ACHN (cell line): ENCODE measurements around the gene SLC25A13.
A peak's percentile ranks its signal among the peaks of the same experiment; 100 is the strongest.

Experiments
- DNase-seq: peaks from one replicate; pipeline ENCODE4 v3.0.0-alpha.2; 2015
- in situ Hi-C: cut with HindIII; loops from 2 replicates; pipeline ENCODE4 v1.10.0; 2017; ENCODE audit warnings: low sequenced_read_pairs, low pct_ligation_motif_present, low pct_unique_long_range_greater_than_20kb

SLC25A13 gene

DNA sequence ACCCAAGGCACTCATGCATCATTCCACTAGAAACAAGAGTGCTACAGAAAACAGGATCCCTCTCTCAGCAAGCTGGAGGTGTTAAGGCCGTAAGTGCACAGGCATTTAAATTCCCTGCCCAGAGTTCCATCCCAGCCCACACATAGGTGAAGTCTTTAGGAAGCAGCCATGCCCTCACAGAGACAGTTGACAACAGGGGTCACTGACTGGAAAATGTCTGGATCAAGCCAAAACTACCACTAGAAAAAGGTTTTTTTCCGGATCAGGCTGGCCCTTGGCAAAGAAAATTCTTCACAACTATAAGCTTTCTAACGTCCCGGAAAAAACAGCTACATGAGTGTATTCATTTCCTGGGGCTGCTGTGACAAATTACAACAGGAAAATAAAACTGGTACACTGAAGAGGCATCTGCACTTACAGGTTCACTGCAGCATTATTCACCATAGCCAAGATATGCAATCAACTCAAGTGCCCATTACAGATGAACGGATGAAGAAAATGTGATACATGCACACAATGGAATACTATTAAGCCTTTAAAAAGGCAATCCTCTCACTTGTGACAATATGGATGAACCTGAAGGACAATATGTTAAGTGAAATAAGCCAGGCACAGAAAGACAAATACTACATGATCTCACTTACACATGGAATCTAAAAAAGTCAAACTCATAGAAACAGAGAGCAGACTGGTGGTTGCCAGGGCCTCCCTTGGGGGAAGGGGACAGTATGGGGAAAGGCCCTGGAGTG lies 52.5 kb downstream of the SLC25A13 start:
- DNase-seq = no peak
- in situ Hi-C loops = no loop called here

DNA sequence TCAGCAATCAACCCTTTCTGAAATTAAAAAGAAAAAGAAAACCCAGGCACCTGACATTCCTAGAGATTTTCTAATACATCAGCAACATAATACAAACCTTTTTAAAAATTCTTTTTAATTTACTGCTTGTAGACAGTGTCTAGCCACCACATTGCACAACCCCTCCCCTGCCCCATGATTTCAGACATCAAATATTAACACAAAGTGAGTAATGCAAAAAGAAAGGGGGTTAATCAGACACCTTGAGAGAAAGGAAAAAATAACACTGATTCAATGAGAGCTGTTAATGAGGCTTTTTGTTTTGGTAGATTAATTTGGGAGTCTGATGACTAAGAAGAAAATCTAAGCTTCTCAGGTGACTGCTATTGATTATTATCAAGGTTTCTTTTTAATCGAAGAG lies 55.3 kb downstream of the SLC25A13 start:
- in situ Hi-C loops = no loop called here
- DNase-seq = no peak

DNA sequence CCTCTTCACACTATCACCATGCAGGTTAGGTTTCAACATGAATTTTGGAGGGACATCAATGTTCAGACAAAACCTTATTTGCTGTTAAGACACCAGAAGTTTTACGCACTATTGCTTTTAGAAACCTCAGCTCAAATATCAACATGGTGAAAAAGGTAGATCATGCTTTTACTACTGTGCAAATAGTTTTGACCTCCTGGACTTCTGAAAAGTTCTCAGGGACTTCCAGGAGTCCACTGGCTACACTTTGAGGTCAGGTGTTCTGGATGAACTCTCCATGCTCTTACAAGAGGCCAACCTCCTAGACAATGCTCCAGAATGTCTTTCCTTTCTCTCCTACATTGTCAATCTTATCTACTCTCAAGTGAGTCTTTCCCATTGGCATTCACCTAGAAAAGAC lies 55.9 kb downstream of the SLC25A13 start:
- in situ Hi-C loops = no loop called here
- DNase-seq = no peak

DNA sequence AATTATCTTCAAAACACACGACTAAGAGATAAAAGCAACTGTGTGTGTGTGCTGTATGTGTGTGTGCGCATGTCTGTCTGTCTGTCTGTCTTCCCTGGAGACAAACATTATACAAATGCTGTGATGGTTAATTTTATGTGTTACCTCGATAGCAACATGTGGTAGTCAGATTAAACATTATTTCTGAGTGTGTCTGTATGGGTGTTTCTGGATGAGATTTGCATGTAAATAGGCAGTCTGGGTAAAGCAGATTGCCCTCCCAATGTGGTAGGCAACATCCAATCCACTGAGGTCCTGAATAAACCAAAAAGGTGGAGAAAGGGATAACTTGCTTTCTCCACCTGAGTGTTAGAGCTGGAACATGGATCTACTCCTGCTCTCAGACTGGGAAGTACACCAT lies 67.9 kb downstream of the SLC25A13 start:
- in situ Hi-C loops = no loop called here
- DNase-seq = no peak

DNA sequence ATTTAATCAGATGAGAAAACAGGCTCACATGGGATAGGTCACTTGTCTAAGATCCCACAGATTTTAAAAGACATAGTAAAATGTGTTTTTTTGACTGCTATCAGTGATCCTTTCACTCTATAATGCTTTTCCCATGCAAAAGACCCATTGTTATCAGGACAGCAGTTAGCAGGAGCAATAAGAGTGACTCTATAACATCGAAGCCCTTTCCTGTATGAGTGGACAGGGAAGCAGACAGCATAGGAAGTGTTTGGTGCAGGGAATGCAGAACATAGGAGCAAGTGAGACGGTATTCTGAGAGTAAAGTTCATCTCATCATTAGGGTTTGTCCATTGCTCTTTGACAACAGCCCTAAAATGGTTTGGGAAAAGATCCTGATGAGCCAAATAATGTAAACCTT lies 68.5 kb downstream of the SLC25A13 start:
- no peak for DNase-seq
- in situ Hi-C loops = no loop called here

DNA sequence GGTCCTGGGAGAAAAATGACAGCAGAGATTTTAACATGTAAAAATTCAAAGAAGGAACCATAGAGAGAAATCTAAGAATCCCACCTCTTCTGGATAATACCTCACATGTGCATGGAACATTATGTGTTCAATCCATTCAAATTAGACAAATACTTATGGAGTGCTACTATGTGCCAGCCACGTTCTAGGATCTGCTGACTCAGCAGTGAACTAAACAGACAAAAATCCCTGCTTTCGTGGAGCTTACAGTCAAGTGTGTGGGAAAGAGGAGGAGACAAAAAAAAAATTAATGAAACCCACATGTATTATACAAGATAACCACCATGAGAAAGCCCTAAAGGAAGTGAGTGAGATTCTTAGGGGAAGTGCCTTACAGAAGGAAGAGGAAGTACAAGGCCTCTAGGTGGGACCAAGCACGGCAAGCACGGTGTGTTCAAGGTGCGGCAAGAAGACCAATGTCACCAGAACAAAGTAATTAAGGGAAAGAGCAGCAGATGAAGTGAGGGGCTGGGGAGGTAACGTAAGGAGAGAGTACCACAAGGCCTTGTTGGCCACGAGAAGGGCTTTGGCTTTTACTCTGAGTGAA lies 71.0 kb downstream of the SLC25A13 start:
- in situ Hi-C loops = no loop called here
- DNase-seq = no peak

DNA sequence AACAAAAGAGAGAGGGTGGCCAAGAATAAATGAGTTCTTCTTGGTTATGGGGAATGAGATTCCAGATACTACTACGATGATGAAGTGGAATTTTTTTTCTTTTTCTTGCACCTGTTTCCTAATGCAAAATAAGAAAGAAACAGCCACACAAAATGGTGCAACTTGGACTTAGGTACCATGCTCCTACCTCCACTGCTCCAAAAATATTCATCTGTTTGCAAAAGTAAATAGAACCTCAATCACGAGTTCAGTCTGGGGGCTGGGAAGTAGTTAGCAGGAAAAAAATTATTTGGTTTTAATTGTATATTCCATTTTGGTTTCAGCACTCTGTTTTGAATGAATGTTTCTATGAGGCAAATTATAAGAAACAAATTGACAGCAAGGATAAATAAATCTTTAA lies 73.5 kb downstream of the SLC25A13 start:
- no peak for DNase-seq
- in situ Hi-C loops = no loop called here

DNA sequence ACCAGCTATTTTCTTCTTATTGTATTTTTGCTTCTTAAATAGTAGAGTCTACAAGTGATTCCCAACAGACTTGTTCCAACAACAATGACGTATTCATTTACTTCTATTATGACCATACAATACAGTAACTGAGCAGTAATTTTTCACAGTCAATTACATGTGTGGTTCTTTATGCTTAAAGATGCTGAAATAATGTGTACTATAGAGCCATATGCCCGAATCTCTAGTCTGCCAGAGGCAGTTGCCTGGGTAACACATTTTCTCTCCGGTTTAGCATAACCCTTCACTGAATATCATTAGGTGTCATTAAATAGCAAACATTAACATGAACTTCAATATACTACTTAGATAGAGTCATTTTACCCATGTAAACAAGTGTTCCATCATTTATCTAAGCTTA lies 75.0 kb downstream of the SLC25A13 start:
- DNase-seq = no peak
- in situ Hi-C loops = no loop called here

DNA sequence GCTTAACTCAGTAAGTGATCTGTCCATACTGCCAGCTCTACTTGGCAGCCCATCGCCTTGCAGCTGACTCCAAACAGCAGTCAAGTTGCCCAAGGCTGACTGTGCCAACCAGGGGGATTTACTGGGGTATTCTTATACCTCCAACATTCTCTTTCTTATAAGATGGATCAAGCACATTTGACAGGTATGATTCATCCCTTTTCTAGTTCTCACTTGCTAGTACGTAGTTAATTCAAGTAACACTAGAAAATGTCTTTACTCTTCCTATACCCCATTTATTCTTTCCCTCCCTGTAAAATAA lies 77.0 kb downstream of the SLC25A13 start:
- in situ Hi-C loops = no loop called here
- DNase-seq = no peak

DNA sequence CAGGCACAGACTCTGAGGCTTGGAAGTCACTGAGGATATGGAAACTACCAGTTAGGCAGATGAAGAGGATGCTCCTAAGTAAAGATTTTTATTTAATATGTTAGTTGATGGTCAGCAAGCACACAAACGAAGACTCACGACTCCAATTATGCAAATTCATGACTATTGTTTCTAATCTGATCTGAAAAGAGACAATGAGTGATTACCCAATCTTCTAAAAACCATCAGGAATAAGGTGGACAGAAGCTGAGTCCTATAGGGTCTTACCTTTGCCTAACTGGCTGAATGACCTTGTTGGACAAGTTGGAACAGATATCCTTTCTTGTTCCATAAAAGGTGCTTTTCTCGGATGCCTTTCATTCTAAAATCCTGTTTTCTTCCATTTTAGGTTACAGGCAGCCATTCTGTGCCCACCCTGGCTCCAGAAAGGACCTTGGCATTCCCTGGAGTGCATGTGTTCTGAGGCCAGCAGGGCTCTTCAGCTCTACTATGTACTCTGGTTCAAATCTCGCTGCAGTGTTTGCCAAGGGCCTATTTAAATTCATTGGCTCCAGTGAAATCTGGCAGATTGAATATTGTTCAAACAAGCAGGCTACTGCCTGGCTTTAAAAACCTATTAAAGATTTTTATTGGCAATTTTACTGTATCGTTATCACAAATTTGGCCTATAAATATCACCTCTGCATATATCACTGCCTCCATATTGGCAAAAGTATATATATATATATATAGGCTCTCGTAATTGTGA lies 77.5 kb downstream of the SLC25A13 start:
- DNase-seq = no peak
- in situ Hi-C loops = no loop called here

DNA sequence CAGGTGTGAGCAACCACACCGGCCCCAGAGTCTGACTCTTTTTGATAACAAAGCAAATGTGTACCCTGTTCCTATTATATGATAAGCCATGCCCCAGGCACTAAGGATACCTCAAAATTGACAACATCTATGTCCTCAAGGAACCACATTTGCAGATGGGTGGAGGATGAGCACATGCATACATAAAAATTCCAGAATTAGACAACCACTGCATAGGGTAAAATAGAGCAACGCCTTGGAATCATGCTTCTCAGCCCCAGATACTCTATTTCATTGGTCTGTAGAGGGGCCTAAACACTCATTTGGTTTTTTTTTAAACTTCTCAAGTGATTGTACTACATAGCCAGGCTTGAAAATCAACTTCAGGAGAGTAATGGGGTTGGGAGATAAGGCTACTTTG lies 78.7 kb downstream of the SLC25A13 start:
- in situ Hi-C loops = no loop called here
- DNase-seq = no peak

DNA sequence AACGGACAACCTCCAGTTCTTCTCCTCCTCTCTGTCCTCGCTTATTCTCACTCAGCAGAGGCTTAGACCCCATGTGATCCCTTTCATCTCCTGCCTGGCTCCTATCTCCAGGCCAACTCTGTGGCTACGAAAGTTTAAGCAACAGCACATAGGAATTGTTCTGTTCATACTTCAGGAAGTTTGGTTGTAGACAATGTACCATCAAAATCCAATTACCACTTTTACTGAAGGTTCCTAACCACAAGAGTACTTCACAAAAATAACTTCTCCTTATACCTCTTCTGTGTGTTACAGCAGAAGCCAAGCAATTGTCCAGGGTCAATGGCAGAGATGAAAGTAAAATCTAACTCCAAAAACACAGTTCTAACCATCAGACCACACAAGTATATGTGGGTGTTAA lies 80.0 kb downstream of the SLC25A13 start:
- in situ Hi-C loops = no loop called here

DNA sequence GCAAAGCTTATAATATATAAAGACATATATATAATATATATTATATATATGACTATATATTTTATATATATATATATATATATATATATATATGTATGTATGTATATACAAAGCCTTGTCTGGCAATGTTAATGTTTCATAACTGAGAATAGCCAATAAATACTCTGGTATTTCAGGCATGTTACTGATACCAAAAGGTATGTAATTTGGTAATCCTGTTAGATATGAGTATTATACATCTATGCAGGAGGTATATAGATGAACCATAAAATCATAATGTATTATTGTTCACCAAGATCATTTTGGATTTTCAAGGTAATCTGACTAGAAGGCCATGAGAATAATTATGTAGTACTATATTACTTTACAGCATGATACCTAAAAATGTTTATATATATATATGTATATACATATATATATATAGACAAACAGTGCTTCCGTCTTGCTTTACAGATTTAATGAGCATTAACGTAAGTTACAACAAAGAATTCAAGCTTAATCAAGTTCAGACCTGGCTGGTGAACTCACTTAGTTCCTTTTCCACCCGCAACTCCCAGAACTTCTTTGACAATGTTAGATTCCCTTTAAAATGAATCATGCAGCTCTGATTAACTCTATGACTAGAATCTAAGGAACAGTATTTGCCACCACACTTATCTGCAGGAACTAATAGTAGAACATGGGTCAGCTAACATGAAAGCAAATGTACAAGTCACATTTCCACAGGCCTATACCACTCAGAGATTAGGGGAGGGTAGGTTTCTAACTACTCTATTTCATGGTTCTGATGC lies 82.7 kb downstream of the SLC25A13 start:
- no peak for DNase-seq
- in situ Hi-C loops = no loop called here

More for the DNA sequence above, 80.0 kb downstream of the SLC25A13 start:
- DNase-seq = no peak

DNA sequence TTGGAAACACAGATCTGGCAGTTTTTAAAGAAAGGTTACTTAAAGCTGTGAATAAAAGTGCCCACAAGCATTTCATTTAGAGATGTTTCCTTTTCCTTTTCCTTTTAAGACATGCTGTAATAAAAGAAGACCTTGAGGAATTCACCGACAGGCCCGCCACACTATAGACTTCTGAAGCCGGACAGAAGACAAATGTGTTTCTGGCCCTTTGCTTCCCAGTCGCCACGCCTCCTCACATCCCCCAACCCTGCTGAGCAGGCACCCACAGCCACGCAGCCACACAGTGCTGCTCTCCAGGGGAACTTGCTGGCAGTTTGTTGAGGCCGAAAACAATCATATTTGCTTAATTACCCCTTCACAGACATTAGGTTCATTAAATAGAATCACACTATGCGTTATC lies 83.4 kb downstream of the SLC25A13 start:
- in situ Hi-C loops = no loop called here
- no peak for DNase-seq

DNA sequence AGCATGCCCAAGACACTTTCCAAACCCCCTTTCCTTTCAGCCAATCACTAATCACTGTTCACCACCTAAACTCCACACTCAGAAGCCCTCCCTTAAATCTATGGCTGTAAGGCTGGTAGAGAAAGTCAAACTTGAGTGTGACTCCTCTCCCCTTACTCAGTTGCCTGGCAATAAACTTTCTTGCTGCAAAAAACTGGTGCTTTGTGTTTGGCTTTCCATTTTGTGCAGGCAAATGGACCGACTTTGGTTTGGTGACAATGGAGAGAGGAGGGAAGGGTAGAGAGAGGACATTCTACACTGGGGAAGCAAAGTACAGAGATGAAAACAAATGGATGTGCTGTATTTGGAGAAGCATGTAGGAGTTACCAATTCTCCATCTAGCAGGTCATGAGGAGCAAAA lies 84.9 kb downstream of the SLC25A13 start:
- DNase-seq = no peak
- in situ Hi-C loops = no loop called here

DNA sequence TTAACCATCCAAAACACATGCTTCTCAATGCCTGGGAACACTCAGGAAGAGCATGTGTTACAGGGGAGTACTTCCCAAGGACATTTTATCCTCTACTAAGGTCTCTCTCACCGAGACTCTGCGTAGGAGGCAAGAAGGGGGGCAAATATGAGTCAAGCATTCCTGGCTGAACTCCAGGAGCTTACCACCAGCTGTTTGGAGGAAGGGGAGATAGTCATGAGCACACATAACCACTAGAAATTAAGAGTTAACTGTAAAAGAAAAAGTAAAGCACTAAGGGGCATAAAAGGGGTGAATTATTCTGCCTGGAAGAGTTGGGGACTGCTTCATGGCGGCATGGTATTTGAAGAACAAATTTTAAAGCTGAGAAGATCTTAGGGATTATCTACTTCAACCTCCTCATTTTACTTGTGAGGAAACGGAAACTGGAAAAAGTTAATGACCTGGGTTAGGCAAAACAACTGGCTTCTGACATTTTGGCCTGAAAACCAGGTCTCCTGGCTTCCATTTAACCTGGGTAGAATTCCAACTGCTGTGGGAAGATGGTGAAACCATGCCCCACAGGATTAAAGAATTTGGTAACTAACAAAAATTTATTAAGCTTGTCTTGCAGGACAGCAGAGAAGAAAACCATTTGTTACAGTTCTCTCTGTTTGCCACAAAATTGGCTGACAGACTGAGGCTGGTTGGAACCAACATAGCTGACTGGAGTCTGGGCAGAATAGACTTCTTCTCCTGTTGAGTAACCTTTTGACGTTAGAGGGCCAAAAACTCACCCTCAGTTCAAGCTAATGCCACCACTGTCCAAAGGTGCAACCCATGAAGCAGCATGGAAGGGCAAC lies 85.5 kb downstream of the SLC25A13 start:
- in situ Hi-C loops = no loop called here

DNA sequence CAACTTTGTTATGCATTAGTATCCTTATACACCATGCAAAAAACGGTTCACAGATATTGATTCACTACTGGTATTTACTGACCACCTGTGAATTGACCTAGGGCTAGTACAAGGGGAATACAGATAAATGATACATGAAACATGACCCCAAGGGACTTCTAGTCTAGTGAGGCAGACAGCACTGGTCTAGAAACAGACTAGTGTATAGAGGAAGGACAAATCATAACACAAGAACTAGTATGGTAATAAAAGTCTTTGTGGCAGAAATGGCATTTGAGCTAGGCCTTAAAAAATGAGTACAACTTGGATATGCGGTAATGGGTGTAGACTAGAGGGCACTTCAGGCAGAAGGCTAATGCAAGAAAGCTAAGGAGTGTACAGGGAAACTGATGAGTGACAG lies 86.6 kb downstream of the SLC25A13 start:
- no peak for DNase-seq
- in situ Hi-C loops = no loop called here

More for the DNA sequence above, 85.5 kb downstream of the SLC25A13 start:
- DNase-seq = peak; percentile 63

DNA sequence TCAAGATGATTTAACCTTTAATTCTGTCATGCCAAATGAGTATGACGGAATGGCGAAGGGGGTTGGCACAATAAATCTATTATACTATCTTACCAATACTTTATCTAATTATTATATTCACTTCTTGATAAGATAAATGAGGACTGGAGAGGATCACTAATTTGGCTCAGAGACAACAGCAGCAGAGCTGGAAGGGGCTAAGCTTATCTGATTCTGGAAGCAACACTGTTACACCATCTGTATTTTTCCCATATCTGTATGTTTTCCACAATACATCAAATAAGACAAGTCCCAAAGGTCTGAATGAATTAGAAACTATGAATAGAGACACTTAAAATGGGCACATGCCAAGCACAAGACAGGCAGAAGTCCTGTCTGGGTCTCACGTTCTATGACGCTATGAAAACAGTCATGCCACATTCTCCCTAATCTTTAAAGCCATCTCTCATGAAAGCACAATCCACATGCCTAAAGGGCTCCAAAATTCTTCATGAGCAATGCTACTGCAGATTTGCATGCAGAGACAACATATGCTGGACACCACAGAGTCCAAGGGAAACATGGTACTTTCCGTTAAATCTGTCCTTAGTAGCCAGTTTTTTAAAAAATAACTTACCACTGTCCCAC lies 88.3 kb downstream of the SLC25A13 start:
- in situ Hi-C loops = no loop called here
- no peak for DNase-seq
